ENCODE results near the gene DCLK1.

DNA sequence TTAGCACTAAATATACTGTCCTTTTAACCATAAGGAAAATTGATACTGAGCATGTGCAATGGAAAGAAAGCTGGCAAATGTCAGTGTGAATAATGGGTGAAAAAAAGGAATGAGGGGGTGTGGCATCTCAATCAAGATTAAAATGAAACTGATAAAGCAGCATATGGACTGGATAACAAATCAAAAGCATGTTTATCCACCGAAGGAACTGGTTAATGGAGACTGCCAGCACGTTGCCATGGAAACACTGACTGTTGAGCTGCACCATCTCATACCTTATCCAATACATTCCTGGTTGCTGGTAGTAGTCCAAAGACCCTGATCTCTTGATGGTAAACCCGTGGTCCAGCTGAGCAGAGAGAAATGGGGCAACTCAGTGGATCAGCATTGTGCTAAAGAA, 343.2 kb downstream of the DCLK1 start:
- TF ChIP-seq, protein P1, sequence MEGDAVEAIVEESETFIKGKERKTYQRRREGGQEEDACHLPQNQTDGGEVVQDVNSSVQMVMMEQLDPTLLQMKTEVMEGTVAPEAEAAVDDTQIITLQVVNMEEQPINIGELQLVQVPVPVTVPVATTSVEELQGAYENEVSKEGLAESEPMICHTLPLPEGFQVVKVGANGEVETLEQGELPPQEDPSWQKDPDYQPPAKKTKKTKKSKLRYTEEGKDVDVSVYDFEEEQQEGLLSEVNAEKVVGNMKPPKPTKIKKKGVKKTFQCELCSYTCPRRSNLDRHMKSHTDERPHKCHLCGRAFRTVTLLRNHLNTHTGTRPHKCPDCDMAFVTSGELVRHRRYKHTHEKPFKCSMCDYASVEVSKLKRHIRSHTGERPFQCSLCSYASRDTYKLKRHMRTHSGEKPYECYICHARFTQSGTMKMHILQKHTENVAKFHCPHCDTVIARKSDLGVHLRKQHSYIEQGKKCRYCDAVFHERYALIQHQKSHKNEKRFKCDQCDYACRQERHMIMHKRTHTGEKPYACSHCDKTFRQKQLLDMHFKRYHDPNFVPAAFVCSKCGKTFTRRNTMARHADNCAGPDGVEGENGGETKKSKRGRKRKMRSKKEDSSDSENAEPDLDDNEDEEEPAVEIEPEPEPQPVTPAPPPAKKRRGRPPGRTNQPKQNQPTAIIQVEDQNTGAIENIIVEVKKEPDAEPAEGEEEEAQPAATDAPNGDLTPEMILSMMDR (conservative IDR thresholded peaks at IDR 0.05) = no peak
- no peak for TF ChIP-seq EZH2 (IDR thresholded peaks at IDR 0.05; ENCODE audit: low read depth)
